Hematopoietic multipotent progenitor cell treated with erythropoietin and hydrocortisone succinate and interleukin-3 and kit ligand, for 17 days (in vitro differentiated cells): ENCODE measurements around the gene CYP51A1.
"Not testable (repeated sequence)": the region's sequence is repeated elsewhere in the genome, so short reads cannot be mapped to it uniquely, and the experiment has no call there.

Experiments used
- DNase-seq: peaks from one replicate; pipeline ENCODE4 v3.0.0-alpha.2; 2015; ENCODE audit warnings: low spot score

CYP51A1 gene

GRCh38 chr7:92131093-92131492 lies 3.2 kb downstream of the CYP51A1 start:
- DNase-seq = no peak

GRCh38 chr7:92121681-92122080 lies 12.6 kb downstream of the CYP51A1 start:
- no peak for DNase-seq

DNA sequence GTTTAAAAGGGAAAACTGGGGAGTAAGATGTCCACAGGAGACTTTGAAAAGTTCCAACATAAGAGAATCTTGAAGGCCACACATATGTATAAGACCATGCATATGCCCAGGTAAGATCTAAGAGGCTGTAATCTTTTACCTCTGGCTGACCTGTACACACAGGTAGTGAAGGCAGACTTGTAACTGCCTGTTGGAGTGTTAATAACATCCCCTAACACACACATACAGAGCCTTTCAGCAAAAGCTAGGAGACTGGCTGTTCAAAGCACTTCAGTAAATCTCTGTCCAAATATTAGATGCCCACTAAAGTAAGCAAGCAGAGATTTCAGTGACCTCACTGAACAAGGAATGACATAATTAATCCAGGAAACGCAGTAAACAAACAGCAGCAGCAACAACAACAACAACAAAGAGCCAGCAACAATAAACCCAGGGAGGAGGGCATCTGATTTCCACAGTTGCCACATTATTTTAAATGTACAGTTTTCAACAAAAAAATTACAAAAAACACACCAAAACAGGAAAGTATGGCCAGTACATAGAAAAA lies 15.0 kb downstream of the CYP51A1 start:
- no peak for DNase-seq

GRCh38 chr7:92116949-92117348 lies 17.3 kb downstream of the CYP51A1 start:
- DNase-seq = no peak

- no peak for DNase-seq
Observed at GRCh38 chr7:92115821-92116220, 18.5 kb downstream of the CYP51A1 start.

- DNase-seq = no peak
Observed at GRCh38 chr7:92110857-92111256, 23.4 kb downstream of the CYP51A1 start.

- no peak for DNase-seq
Observed at GRCh38 chr7:92108821-92109220, 25.5 kb downstream of the CYP51A1 start.

DNA sequence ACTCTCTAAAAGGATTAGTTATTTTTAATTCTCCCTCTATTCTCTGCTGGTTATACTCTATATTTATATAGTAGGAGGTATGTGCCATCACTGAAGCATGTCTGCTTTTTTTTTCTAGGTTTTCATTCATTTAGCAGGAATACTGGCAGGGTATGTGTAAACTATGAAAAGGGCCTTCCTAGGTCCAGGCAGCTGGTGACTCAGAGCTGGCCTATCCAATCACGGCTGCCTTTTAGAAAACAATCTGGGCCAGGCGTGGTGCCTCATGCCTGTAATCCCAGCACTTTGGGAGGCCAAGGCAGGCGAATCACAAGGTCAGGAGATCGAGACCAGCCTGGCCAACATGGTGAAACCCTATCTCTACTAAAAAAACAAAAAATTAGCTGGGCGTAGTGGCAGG lies 31.4 kb downstream of the CYP51A1 start:
- not testable (repeated sequence) for DNase-seq

GRCh38 chr7:92100534-92100933 lies 33.7 kb downstream of the CYP51A1 start:
- no peak for DNase-seq

- DNase-seq = no peak
Observed at GRCh38 chr7:92095380-92095779, 38.9 kb downstream of the CYP51A1 start.

GRCh38 chr7:92092210-92092609 lies 42.1 kb downstream of the CYP51A1 start:
- no peak for DNase-seq

DNA sequence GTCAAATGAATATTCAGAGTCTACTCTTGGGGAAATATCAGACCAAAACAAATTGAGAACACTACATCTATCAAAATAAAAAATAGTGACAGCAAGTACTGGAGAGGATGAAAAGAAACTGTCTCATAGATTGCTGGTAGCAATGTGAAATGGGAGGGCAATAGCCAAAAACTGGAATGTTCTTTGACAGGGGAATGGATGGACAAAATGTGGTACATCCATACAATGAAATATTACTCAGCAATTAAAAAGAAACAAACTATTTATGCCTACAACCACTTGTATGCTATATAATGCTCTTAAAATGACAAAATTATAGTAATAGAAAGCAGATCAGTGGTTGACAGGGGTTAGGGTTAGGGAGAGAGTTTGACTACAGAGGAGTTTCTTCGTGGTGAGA lies 46.0 kb downstream of the CYP51A1 start:
- DNase-seq = no peak

DNA sequence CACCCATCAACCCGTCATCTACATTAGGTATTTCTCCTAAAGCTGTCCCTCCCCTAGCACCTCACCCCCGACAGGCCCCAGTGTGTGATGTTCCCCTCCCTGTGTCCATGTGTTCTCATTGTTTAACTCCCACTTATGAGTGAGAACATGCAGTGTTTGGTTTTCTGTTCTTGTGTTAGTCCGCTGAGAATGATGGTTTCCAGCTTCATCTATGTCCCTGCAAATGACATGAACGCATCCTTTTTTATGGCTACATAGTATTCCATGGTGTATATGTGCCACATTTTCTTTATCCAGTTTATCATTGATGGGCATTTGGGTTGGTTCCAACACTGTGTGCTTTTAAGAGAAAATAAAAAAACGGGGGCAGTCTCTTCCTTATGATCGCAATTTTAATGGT lies 50.4 kb downstream of the CYP51A1 start:
- not testable (repeated sequence) for DNase-seq

DNA sequence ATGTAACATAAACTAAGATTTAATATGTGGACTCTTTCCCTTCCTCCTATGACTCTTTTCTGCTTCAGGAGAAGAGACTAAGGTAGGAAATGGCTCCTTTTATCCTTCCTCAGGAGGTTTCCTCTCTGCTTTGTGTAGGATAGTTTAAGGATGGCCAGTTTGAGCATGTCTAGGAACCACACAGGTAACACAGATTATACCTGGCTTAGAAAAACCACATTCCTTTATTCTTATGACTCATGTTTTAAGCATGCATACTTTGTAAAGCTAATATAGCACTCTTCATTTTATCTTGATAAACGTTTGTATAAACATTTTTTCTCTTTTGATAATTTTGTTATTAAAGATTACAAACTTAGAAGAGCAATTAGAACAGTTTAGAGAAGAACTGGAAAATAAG lies 57.8 kb downstream of the CYP51A1 start:
- no peak for DNase-seq

- no peak for DNase-seq
Observed at GRCh38 chr7:92075455-92076158, 58.7 kb downstream of the CYP51A1 start.

- DNase-seq = no peak
Observed at GRCh38 chr7:92072708-92073107, 61.6 kb downstream of the CYP51A1 start.

DNA sequence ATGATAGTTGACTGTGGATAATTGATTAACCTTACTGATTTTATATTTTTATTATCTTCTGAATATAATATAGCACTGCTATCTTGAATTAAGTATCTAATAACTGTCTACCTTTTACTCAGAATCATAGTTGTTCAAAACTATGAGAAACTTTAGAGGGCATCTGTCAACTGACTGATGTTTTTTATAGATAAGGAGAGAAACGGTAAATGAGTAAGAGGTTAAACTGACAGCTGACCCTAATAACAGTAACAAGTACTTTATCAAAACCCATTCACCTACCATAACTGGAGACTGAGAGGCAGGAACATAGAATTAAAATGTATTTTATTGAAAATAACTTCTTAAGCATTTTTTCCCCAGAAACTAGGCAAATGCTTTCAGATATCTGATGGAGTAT lies 62.2 kb downstream of the CYP51A1 start:
- DNase-seq = no peak

DNA sequence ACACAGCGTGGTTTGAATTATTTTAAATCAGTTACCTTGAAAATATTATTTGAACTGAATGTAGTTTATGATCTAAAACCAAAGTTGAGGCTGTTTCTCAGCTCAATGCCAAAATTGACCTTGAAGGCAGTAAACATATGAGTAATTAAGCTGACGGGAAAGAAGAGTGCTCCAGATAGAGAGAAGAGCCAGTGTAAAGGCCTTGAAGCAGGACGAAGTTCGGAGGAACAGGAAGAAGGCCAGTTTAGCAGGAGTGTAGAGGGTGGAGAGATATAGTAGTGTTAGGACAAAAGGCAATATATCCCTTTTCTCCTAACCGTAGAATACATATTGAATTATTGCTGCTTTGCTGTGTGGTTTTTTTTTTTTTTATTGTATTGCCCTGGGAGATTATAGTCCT lies 63.2 kb downstream of the CYP51A1 start:
- no peak for DNase-seq

DNA sequence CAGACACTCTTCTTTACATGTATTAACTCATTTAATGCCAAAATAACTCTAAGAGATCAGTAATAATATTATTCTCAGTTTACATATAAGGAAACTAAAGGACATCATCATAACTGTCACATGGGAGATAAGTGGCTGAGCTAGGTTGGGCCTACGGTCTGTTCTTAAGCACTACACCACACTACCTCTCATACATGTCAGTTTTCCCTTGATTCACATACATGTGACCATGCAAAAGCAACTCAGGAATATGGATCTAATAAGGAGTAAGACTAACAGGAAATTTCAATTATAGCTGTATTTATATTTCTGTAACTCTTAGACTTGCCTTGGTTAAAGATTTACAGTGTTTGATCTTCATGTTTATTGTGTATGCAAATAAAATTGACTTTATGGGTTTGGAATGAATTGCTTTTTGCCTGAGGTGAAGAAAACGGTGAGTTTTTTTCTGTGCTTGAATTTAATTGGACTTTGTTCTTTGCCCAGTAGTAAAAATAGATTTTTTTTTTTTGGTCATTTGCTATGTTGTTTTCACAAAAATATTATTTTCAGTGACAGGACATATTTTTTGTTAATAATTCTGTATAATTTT lies 69.7 kb downstream of the CYP51A1 start:
- no peak for DNase-seq
